H1 (cell line): Measurements from ENCODE around the gene ADARB2. TPM values are rescaled to one million over a fixed set of nuclear protein-coding genes. Genes with fewer than 3 reads are reported as not detected.

Source experiments
- CTCF ChIA-PET: fragments of 300-600 bp; sonication (Branson Sonifier 250); formaldehyde crosslinking; loops from one replicate; lab custom pipeline; 2021; ENCODE audit not compliant: partially characterized antibody; lab: Charles Lee
- POLR2A ChIA-PET: fragments of 300-600 bp; sonication (Branson Sonifier 250); formaldehyde crosslinking; loops from one replicate; lab custom pipeline; 2021; ENCODE audit warnings: inconsistent platforms; ENCODE audit not compliant: partially characterized antibody; lab: Charles Lee
- DNase-seq, 2 experiments: peaks; one replicate each; pipeline versions ENCODE4 v3.0.0 to v3.0.0-alpha.2; 2010 to 2022; ENCODE audit warnings: low spot score in 2 of 2, low read depth in 1 of 2, mixed read lengths in 1 of 2
- FAIRE-seq: peaks from 2 replicates; lab custom pipeline; 2011; peaks lifted over from hg19 to GRCh38; lab: Jason Lieb, UNC
- H2AFZ ChIP-seq: 2 replicates; pipeline ENCODE4 v1.8.1; 2012; ENCODE audit warnings: low read length, inconsistent platforms
- H2AK5ac ChIP-seq: 2 replicates; pipeline ENCODE4 v1.6.1; 2013; ENCODE audit warnings: low read depth, low read length
- H2BK120ac ChIP-seq: replicated peaks from 2 replicates; pipeline ENCODE3; 2013; ENCODE audit warnings: low read depth, low read length, inconsistent platforms
- H2BK12ac ChIP-seq: 2 replicates; pipeline ENCODE4 v1.6.1; 2013; ENCODE audit warnings: low read depth, low read length
- H2BK15ac ChIP-seq: 2 replicates; pipeline ENCODE4 v1.6.1; 2013; ENCODE audit warnings: low read length
- H2BK20ac ChIP-seq: 2 replicates; pipeline ENCODE4 v1.6.1; 2013; ENCODE audit warnings: low read length
- H2BK5ac ChIP-seq: 2 replicates; pipeline ENCODE4 v1.6.1; 2013; ENCODE audit warnings: low read depth, low read length
- H3K14ac ChIP-seq: 2 replicates; pipeline ENCODE4 v1.6.1; 2013; ENCODE audit warnings: inconsistent platforms; ENCODE audit not compliant: insufficient read length
- H3K18ac ChIP-seq: 2 replicates; pipeline ENCODE4 v1.6.1; 2013; ENCODE audit warnings: low read length; ENCODE audit errors: extremely low read depth
- H3K23ac ChIP-seq: 2 replicates; pipeline ENCODE4 v1.6.1; 2013; ENCODE audit warnings: inconsistent platforms; ENCODE audit not compliant: insufficient read length
- H3K23me2 ChIP-seq: 2 replicates; pipeline ENCODE4 v1.6.1; 2013; ENCODE audit warnings: low read depth, low read length
- H3K27ac ChIP-seq: 2 replicates; pipeline ENCODE4 v1.6.1; 2011; ENCODE audit warnings: low read depth, low read length, inconsistent platforms
- H3K27me3 ChIP-seq, 4 experiments: replicated peaks in 1 of 4; 1 replicate in 1 of 4; 2 replicates in 3 of 4; pipeline versions ENCODE4 v1.6.1 to v1.8.1; 2011 to 2013; ENCODE audit warnings: low read length in 3 of 4, mild to moderate bottlenecking in 3 of 4, inconsistent platforms in 2 of 4, mixed read lengths in 2 of 4, moderate library complexity in 1 of 4; ENCODE audit not compliant: control insufficient read depth in 3 of 4, insufficient read depth in 3 of 4; ENCODE audit errors: extremely low read depth in 1 of 4
- H3K36me3 ChIP-seq, 4 experiments: 2 replicates each; pipeline versions ENCODE4 v1.6.1 to v1.8.1; 2011 to 2013; ENCODE audit warnings: mild to moderate bottlenecking in 4 of 4, low read length in 3 of 4, moderate library complexity in 2 of 4, control low read depth in 1 of 4, inconsistent platforms in 1 of 4; ENCODE audit not compliant: insufficient read depth in 4 of 4, control insufficient read depth in 2 of 4
- H3K4ac ChIP-seq: replicated peaks from 2 replicates; pipeline ENCODE3; 2013; ENCODE audit warnings: low read length, low read depth, mixed read lengths, inconsistent platforms; ENCODE audit not compliant: insufficient read length
- H3K4me1 ChIP-seq, 4 experiments: replicated peaks in 1 of 4; 1 replicate in 1 of 4; 2 replicates in 3 of 4; pipeline versions ENCODE4 v1.6.1 to v1.8.1; 2011 to 2013; ENCODE audit warnings: low read length in 3 of 4, inconsistent platforms in 2 of 4, mixed read lengths in 1 of 4; ENCODE audit not compliant: insufficient read depth in 4 of 4, control insufficient read depth in 3 of 4
- H3K4me2 ChIP-seq, 2 experiments: 2 replicates each; pipeline versions ENCODE4 v1.6.1 to v1.8.1; 2011 to 2013; ENCODE audit warnings: low read depth in 2 of 2, low read length in 2 of 2, control low read depth in 1 of 2, inconsistent platforms in 1 of 2, mild to moderate bottlenecking in 1 of 2; ENCODE audit not compliant: insufficient read depth in 1 of 2
- H3K4me3 ChIP-seq, 4 experiments: fragments of 200-600, 300-600 bp in 1 of 4; sonication (generic), shearing (Covaris generic), sonication (Bioruptor Twin) in 1 of 4; 2 replicates each; pipeline versions ENCODE4 v1.5.1 to v1.8.1; 2011 to 2016; ENCODE audit warnings: low read length in 4 of 4, low read depth in 3 of 4, control low read depth in 2 of 4, inconsistent platforms in 2 of 4, mild to moderate bottlenecking in 2 of 4, mixed read lengths in 1 of 4, moderate library complexity in 1 of 4; ENCODE audit not compliant: insufficient read depth in 2 of 4; ENCODE audit errors: extremely low read depth in 1 of 4
- H3K56ac ChIP-seq: replicated peaks from 2 replicates; pipeline ENCODE3; 2013; ENCODE audit warnings: low read depth, mild to moderate bottlenecking, mixed read lengths, low read length, inconsistent platforms; ENCODE audit not compliant: insufficient read length
- H3K79me1 ChIP-seq: 2 replicates; pipeline ENCODE4 v1.6.1; 2013; ENCODE audit warnings: low read depth, low read length, control low read depth
- H3K79me2 ChIP-seq, 2 experiments: 2 replicates each; pipeline versions ENCODE4 v1.6.1 to v1.8.1; 2012 to 2013; ENCODE audit warnings: low read length in 2 of 2, mild to moderate bottlenecking in 2 of 2, inconsistent platforms in 1 of 2; ENCODE audit not compliant: insufficient read depth in 2 of 2, control insufficient read depth in 1 of 2
- H3K9ac ChIP-seq, 4 experiments: replicated peaks in 1 of 4; 1 replicate in 1 of 4; 2 replicates in 3 of 4; pipeline versions ENCODE4 v1.6.1 to v1.8.1; 2011 to 2013; ENCODE audit warnings: low read depth in 3 of 4, low read length in 3 of 4, control low read depth in 2 of 4, mild to moderate bottlenecking in 2 of 4, moderate library complexity in 2 of 4, inconsistent platforms in 1 of 4; ENCODE audit errors: extremely low read depth in 1 of 4
- H3K9me3 ChIP-seq, 2 experiments: 2 replicates each; pipeline versions ENCODE4 v1.6.1 to v1.8.1; 2012 to 2013; ENCODE audit warnings: mild to moderate bottlenecking in 2 of 2, moderate library complexity in 2 of 2, control low read depth in 1 of 2, inconsistent platforms in 1 of 2, low read depth in 1 of 2, low read length in 1 of 2, mixed read lengths in 1 of 2; ENCODE audit not compliant: insufficient read depth in 2 of 2
- H4K20me1 ChIP-seq, 2 experiments: replicated peaks in 1 of 2; 2 replicates each; pipeline versions ENCODE3 to v1.8.1; 2011 to 2013; ENCODE audit warnings: inconsistent platforms in 2 of 2, low read length in 2 of 2, mild to moderate bottlenecking in 1 of 2; ENCODE audit not compliant: insufficient read depth in 2 of 2, control insufficient read depth in 1 of 2
- H4K5ac ChIP-seq: 2 replicates; pipeline ENCODE4 v1.6.1; 2013; ENCODE audit warnings: low read length, low read depth, mixed read lengths, inconsistent platforms; ENCODE audit not compliant: insufficient read length
- H4K8ac ChIP-seq: 2 replicates; pipeline ENCODE4 v1.8.0; 2013; ENCODE audit warnings: mild to moderate bottlenecking, moderate library complexity, low read length, inconsistent platforms; ENCODE audit not compliant: insufficient read depth; ENCODE audit errors: extremely low read depth
- H4K91ac ChIP-seq: replicated peaks from 2 replicates; pipeline ENCODE3; 2013; ENCODE audit warnings: low read length, mixed read lengths, inconsistent platforms; ENCODE audit not compliant: insufficient read length
- CEBPB ChIP-seq: IDR thresholded peaks from 2 replicates; pipeline ENCODE4 v1.6.1; 2012; ENCODE audit warnings: low read depth, low read length
- EGR1 ChIP-seq: IDR thresholded peaks from 2 replicates; pipeline ENCODE4 v1.6.1; 2011; ENCODE audit warnings: low read depth, low read length, borderline replicate concordance
- HDAC6 ChIP-seq: IDR thresholded peaks from one replicate; pipeline ENCODE4 v1.7.1; 2012; ENCODE audit warnings: low read depth, mild to moderate bottlenecking, inconsistent platforms, low read length, moderate library complexity
- KDM4A ChIP-seq: IDR thresholded peaks from one replicate; pipeline ENCODE4 v1.7.1; 2012; ENCODE audit warnings: low read depth, mild to moderate bottlenecking, moderate library complexity, low read length, inconsistent platforms; ENCODE audit not compliant: severe bottlenecking
- MAX ChIP-seq: IDR thresholded peaks from 2 replicates; pipeline ENCODE4 v1.6.1; 2012; ENCODE audit warnings: inconsistent platforms
- PHF8 ChIP-seq: fragments of 200-600 bp; sonication (generic); conservative IDR thresholded peaks from 2 replicates; pipeline ENCODE4 v1.7.1; 2012; ENCODE audit warnings: low read depth, mild to moderate bottlenecking, inconsistent platforms, low read length, moderate library complexity
- POLR2AphosphoS5 ChIP-seq: IDR thresholded peaks from 2 replicates; pipeline ENCODE4 v1.6.1; 2011; ENCODE audit warnings: low read depth, low read length
- SP2 ChIP-seq: IDR thresholded peaks from 2 replicates; pipeline ENCODE4 v1.6.1; 2012; ENCODE audit warnings: mild to moderate bottlenecking, low read length, inconsistent platforms
- SUZ12 ChIP-seq: fragments of 200-600 bp; sonication (generic); IDR thresholded peaks from 2 replicates; pipeline ENCODE4 v1.6.1; 2012; ENCODE audit warnings: mild to moderate bottlenecking, inconsistent platforms, low read length, moderate library complexity, mixed read lengths
- TAF7 ChIP-seq: optimal IDR thresholded peaks from 2 replicates; pipeline ENCODE3; 2011; ENCODE audit warnings: low read depth, mild to moderate bottlenecking, inconsistent platforms, low read length, moderate library complexity, borderline replicate concordance
- WGBS, 2 experiments: shearing (Covaris generic) in 1 of 2; methylation state at CpG; one replicate each; pipeline versions ENCODE4 v1.1.6 to v1.1.7; 2013 to 2015; ENCODE audit warnings: low lambda C conversion rate in 2 of 2, mixed read lengths in 2 of 2, inconsistent platforms in 1 of 2, low coverage in 1 of 2, missing lambda C conversion rate in 1 of 2; ENCODE audit not compliant: insufficient replicate concordance in 2 of 2, insufficient coverage in 1 of 2, insufficient read length in 1 of 2; ENCODE audit errors: extremely low coverage in 1 of 2, missing lambda C conversion rate in 1 of 2; 5-methylcytosine and 5-hydroxymethylcytosine counted together
- polyA plus RNA-seq, 7 experiments: library from polyadenylated mRNA; depleted of rRNA in 3 of 7; stranded (reverse) in 5 of 7; unstranded in 2 of 7; fragments of >200 nt in 5 of 7; fragments of 200-250 nt in 2 of 7; gene quantifications; 1 replicate in 5 of 7; 2 replicates in 1 of 7; 4 replicates in 1 of 7; pipeline versions ENCODE4 v1.2.1 to v1.2.3, GENCODE V29; 2011 to 2013; ENCODE audit warnings: missing spikeins in 2 of 7, mixed read lengths in 2 of 7
- total RNA-seq: library from RNA; stranded (reverse); fragmentation: NEBNext Ultra II Directional; extraction: Animal tissue kit (Norgen Biotek cat#: 25700); gene quantifications from 2 replicates; pipeline ENCODE4 v1.2.1, GENCODE V29; 2021

Gene ADARB2
- total and polyA plus RNA-seq, 2 of the 8 experiments (the other 6 are each of a cell fraction or from before 2014, with no cell fraction given), result 2.2 to 2.8 TPM

GRCh38 chr10:1552406-1552805 lies 184.9 kb downstream of the ADARB2 start:
- FAIRE-seq (no peak), DNase-seq (no peak)
- ChIA-PET CTCF (no interaction called here), POLR2A (no interaction called here)
- Histone ChIP-seq H4K20me1 (peaks cover 0 to 3% of the 10 kb centered on the region in 2 experiments), H3K23me2 (no peaks in the 10 kb centered on the region), H3K27me3 (peaks cover 0 to 2% (median 0%) of the 10 kb centered on the region in 4 experiments; a peak in 2 of 7 replicates), H3K4me2 (no peak overlapping the region), H2AK5ac (no peak overlapping the region), H2BK120ac (no peak overlapping the region), H3K18ac (no peak overlapping the region), H3K36me3 (no peaks in the 10 kb centered on the region), H4K5ac (no peak overlapping the region), H3K56ac (no peak overlapping the region), H2BK12ac (no peak overlapping the region), H3K79me1 (no peaks in the 10 kb centered on the region), H3K23ac (no peak overlapping the region), H3K4ac (no peak overlapping the region), H2BK15ac (no peak overlapping the region), H3K9me3 (peaks cover 0 to 8% of the 10 kb centered on the region in 2 experiments; a peak in 2 of 4 replicates), H3K9ac (no peak overlapping the region), H3K27ac (no peak overlapping the region), H4K91ac (no peak overlapping the region), H3K4me3 (no peak overlapping the region), H2AFZ (no peak overlapping the region), H2BK5ac (no peak overlapping the region), H3K14ac (no peak overlapping the region), H2BK20ac (no peak overlapping the region), H3K4me1 (no peaks in the 10 kb centered on the region; a peak in 1 of 7 replicates), H4K8ac (no peak overlapping the region), H3K79me2 (no peaks in the 10 kb centered on the region)
- WGBS, 2 experiments, result 69% methylated on average over 7 of the region's 9 CpGs; no CpG with 5 or more reads in 1 of the 2 experiments
- no peak for TF ChIP-seq POLR2AphosphoS5
- TF ChIP-seq HDAC6, result no peak
- no peak for TF ChIP-seq TAF7
- no peak for TF ChIP-seq SUZ12
- TF ChIP-seq EGR1, result no peak
- no peak for TF ChIP-seq KDM4A
- no peak for TF ChIP-seq SP2
- TF ChIP-seq CEBPB, result no peak
- no peak for TF ChIP-seq PHF8
- TF ChIP-seq MAX, result no peak
